Endothelial cell of umbilical vein (primary cell): ENCODE data around the gene MESD. TPM values are rescaled to one million over a fixed set of nuclear protein-coding genes. Genes with fewer than 3 reads are reported as not detected.

Experiments
- BruUV-seq: library from RNA; stranded (reverse); fragments of 400-500 nt; replicated peaks from 2 replicates; lab custom pipeline; 2021; lab: Mats Ljungman, UMichigan
- CTCF ChIA-PET: fragments of 300-600, 350-600 bp; sonication (Branson Sonifier 250); formaldehyde crosslinking; loops from one replicate; lab custom pipeline; 2021; ENCODE audit warnings: antibody characterized with exemption, inconsistent platforms; lab: Charles Lee
- POLR2A ChIA-PET: fragments of 300-600, 350-600 bp; sonication (Branson Sonifier 250); formaldehyde crosslinking; loops from one replicate; lab custom pipeline; 2021; ENCODE audit warnings: antibody characterized with exemption, inconsistent platforms; lab: Charles Lee
- DNase-seq: peaks from one replicate; pipeline ENCODE4 v3.0.0-alpha.2; 2011; ENCODE audit warnings: low read depth, low spot score
- FAIRE-seq: peaks from 2 replicates; lab custom pipeline; 2011; peaks lifted over from hg19 to GRCh38; lab: Jason Lieb, UNC
- H2AFZ ChIP-seq: 2 replicates; pipeline ENCODE4 v1.6.0; 2012; ENCODE audit warnings: low read depth, low read length, control low read depth, inconsistent platforms
- H3K27ac ChIP-seq: 2 replicates; pipeline ENCODE4 v1.5.1; 2011; ENCODE audit warnings: low read depth, mild to moderate bottlenecking, control low read depth, low read length, moderate library complexity; ENCODE audit not compliant: insufficient read depth
- H3K27me3 ChIP-seq, 2 experiments: 2 replicates each; pipeline versions ENCODE4 v1.6.0 to v1.6.1; 2011; ENCODE audit warnings: low read length in 2 of 2, mixed read lengths in 1 of 2; ENCODE audit not compliant: control insufficient read depth in 2 of 2, insufficient read depth in 2 of 2
- H3K36me3 ChIP-seq, 2 experiments: 2 replicates in 1 of 2; 3 replicates in 1 of 2; pipeline ENCODE4 v1.5.1; 2011; ENCODE audit warnings: low read length in 2 of 2, mild to moderate bottlenecking in 1 of 2, moderate library complexity in 1 of 2; ENCODE audit not compliant: control insufficient read depth in 2 of 2, insufficient read depth in 2 of 2; ENCODE audit errors: extremely low read depth in 1 of 2
- H3K4me1 ChIP-seq: 3 replicates; pipeline ENCODE4 v1.5.1; 2011; ENCODE audit warnings: mild to moderate bottlenecking, low read length; ENCODE audit not compliant: control insufficient read depth, insufficient read depth; ENCODE audit errors: extremely low read depth
- H3K4me2 ChIP-seq: 2 replicates; pipeline ENCODE4 v1.6.1; 2011; ENCODE audit warnings: low read length, control low read depth, mixed read lengths; ENCODE audit not compliant: insufficient read depth
- H3K4me3 ChIP-seq, 3 experiments: fragments of 200-600 bp in 1 of 3; sonication (generic), shearing (Covaris generic) in 1 of 3; replicated peaks in 1 of 3; 2 replicates each; pipeline ENCODE4 v1.5.1; 2011 to 2016; ENCODE audit warnings: control low read depth in 3 of 3, low read length in 3 of 3, mild to moderate bottlenecking in 2 of 3, inconsistent platforms in 1 of 3, low read depth in 1 of 3, moderate library complexity in 1 of 3; ENCODE audit not compliant: insufficient read depth in 1 of 3
- H3K79me2 ChIP-seq: 2 replicates; pipeline ENCODE4 v1.6.0; 2012; ENCODE audit warnings: low read length, inconsistent platforms; ENCODE audit not compliant: control insufficient read depth, insufficient read depth
- H3K9ac ChIP-seq: replicated peaks from 2 replicates; pipeline ENCODE3; 2011; ENCODE audit warnings: low read length, control low read depth; ENCODE audit not compliant: insufficient read depth; ENCODE audit errors: extremely low read depth
- H3K9me1 ChIP-seq: replicated peaks from 3 replicates; pipeline ENCODE4 v1.6.0; 2011; ENCODE audit warnings: mild to moderate bottlenecking, low read length; ENCODE audit not compliant: control insufficient read depth, insufficient read depth; ENCODE audit errors: extremely low read depth
- H3K9me3 ChIP-seq: replicated peaks from 2 replicates; pipeline ENCODE4 v1.5.1; 2012; ENCODE audit warnings: low read length, inconsistent platforms; ENCODE audit not compliant: control insufficient read depth, insufficient read depth
- H4K20me1 ChIP-seq: replicated peaks from 2 replicates; pipeline ENCODE3; 2011; ENCODE audit warnings: mild to moderate bottlenecking, low read length; ENCODE audit not compliant: control insufficient read depth, insufficient read depth; ENCODE audit errors: extremely low read depth
- CTCF ChIP-seq, 2 donors: IDR thresholded peaks; 1 replicate in 1 of 2; 2 replicates in 1 of 2; pipeline ENCODE4 v1.5.1; 2011; ENCODE audit warnings: low read length in 2 of 2, mild to moderate bottlenecking in 2 of 2, moderate library complexity in 2 of 2, control low read depth in 1 of 2, inconsistent platforms in 1 of 2, low read depth in 1 of 2; ENCODE audit not compliant: insufficient read depth in 1 of 2; ENCODE audit errors: extremely low read depth in 1 of 2
- EZH2 ChIP-seq: IDR thresholded peaks from 2 replicates; pipeline ENCODE4 v1.6.1; 2012; ENCODE audit warnings: borderline replicate concordance, low read depth, mild to moderate bottlenecking, moderate library complexity, low read length, inconsistent platforms; ENCODE audit not compliant: severe bottlenecking
- FOS ChIP-seq: IDR thresholded peaks from 2 replicates; pipeline ENCODE4 v1.6.1; 2011; ENCODE audit warnings: mild to moderate bottlenecking, low read length, moderate library complexity, borderline replicate concordance; ENCODE audit not compliant: insufficient read depth
- GATA2 ChIP-seq: IDR thresholded peaks from 2 replicates; pipeline ENCODE4 v1.7.0; 2011; ENCODE audit warnings: low read depth, mild to moderate bottlenecking, moderate library complexity, mixed read lengths, low read length; ENCODE audit not compliant: insufficient read length, insufficient read depth
- JUN ChIP-seq: IDR thresholded peaks from 2 replicates; pipeline ENCODE4 v1.6.1; 2011; ENCODE audit warnings: borderline replicate concordance, low read depth; ENCODE audit not compliant: insufficient read length, insufficient read depth
- MAX ChIP-seq: IDR thresholded peaks from 2 replicates; pipeline ENCODE4 v1.6.1; 2011; ENCODE audit not compliant: insufficient read depth, insufficient read length
- MYC ChIP-seq: IDR thresholded peaks from one replicate; pipeline ENCODE4 v1.6.1; 2011; ENCODE audit warnings: mild to moderate bottlenecking, low read depth, low read length
- POLR2A ChIP-seq: IDR thresholded peaks from 2 replicates; pipeline ENCODE4 v1.6.1; 2012; ENCODE audit warnings: low read depth, mild to moderate bottlenecking, control low read depth, low read length
- POLR2AphosphoS5 ChIP-seq: IDR thresholded peaks from 2 replicates; pipeline ENCODE4 v1.6.1; 2012; ENCODE audit warnings: low read depth, mild to moderate bottlenecking, control low read depth, low read length, moderate library complexity; ENCODE audit not compliant: insufficient read depth
- dilution Hi-C: fragments of 300-500 bp; cut with MboI; formaldehyde crosslinking; loops from one replicate; pipeline ENCODE4 v1.15.0; 2019; ENCODE audit warnings: low sequenced_read_pairs; ENCODE audit not compliant: extremely low pct_ligation_motif_present
- intact Hi-C: fragments of 100-400 bp; cut with micrococcal nuclease; formaldehyde crosslinking; loops from one replicate; pipeline ENCODE4 v1.10.0; 2022
- polyA plus RNA-seq, 4 experiments: library from polyadenylated mRNA; depleted of rRNA in 3 of 4; stranded (reverse) in 3 of 4; unstranded in 1 of 4; fragments of >200 nt; gene quantifications; 2 replicates each; pipeline versions ENCODE4 v1.2.1 to v1.2.3, GENCODE V29; 2011 to 2012; ENCODE audit warnings: missing spikeins in 1 of 4
- total RNA-seq: library from RNA; stranded (reverse); gene quantifications from 2 replicates; pipeline ENCODE4 v1.2.3, GENCODE V29; 2021

Gene MESD
- total and polyA plus RNA-seq, 2 donors (not counting 3 experiments of a cell fraction or from before 2014, with no cell fraction given), result 12.8 to 30.5 TPM

DNA sequence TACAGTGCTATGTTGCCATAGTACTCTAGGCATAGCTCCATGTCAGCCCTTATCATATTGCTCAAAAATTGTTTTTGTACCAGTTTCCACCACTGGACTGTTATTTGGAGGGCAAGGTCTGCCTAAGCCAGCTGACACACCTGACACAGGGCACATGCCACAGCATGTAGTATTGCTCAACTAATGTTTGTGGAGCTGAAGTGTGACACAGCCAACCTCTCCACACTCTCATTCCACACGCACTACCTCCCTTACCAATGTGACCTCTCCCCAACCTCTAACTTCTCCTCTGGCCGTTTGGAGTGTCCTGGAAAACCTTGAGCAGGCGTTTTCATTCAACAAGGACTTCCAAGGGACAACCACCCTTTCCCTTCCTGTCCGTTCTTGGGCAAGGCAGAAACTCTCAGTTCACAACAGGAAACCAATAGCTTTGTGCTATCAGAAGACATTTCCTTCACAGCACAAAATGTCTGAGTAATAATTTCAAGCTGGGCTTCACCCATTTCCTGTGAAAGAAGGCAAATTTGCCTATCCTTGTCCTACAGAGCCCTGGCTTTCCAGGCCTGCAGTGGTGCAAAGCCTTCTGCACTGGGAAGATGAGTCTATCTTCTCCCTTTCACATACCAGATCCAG lies 49.5 kb upstream of the MESD start:
- intact Hi-C loops, result loop anchor here (1.0 kb wide), 6 partner anchors 10 to 53 kb away; partner anchors contain the start of gene TLNRD1
- FAIRE-seq (peak; percentile 94), DNase-seq (peak; percentile 87)
- Histone ChIP-seq H3K9ac (peak overlapping the region; percentile 14), H4K20me1 (no peaks in the 10 kb centered on the region), H2AFZ (peak overlapping the region; percentile 61), H3K4me2 (peak overlapping the region; percentile 59), H3K36me3 (no peaks in the 10 kb centered on the region), H3K79me2 (no peaks in the 10 kb centered on the region), H3K4me3 (no peak overlapping the region), H3K9me3 (no peaks in the 10 kb centered on the region), H3K9me1 (no peaks in the 10 kb centered on the region), H3K27me3 (no peaks in the 10 kb centered on the region), H3K4me1 (peaks cover 22% of the 10 kb centered on the region), H3K27ac (peak overlapping the region; percentile 76)
- ChIA-PET POLR2A (interaction anchor here (1.0 to 1.4 kb wide), 2 partner anchors 37 to 39 kb away, joined by 3 read pairs; partner anchors contain the start of gene TLNRD1), CTCF (interaction anchor here (0.8 to 2.1 kb wide), 11 partner anchors 9 to 227 kb away, joined by 3 to 12 read pairs (median 4); no protein-coding TSS in a partner anchor)
- no TSS peak for BruUV-seq
- TF ChIP-seq MYC (no peak), POLR2A (peak; percentile 31), CTCF (IDR thresholded peaks at IDR 0.05; ENCODE audit: extremely low read depth in 1 of 2, insufficient read depth in 1 of 2, low read depth in 1 of 2, low read length in 2 of 2) (no peak), FOS (peak; percentile 72), EZH2 (no peak), GATA2 (peak; percentile 81), MAX (no peak), JUN (peak; percentile 52), POLR2AphosphoS5 (peak; percentile 63)
- dilution Hi-C loops, result no loop called here
